Middle frontal gyrus (tissue), 1 donor: ENCODE results near the gene EPG5.
"Not testable (repeated sequence)": the region's sequence is repeated elsewhere in the genome, so short reads cannot be mapped to it uniquely, and the experiment has no call there.

Experiments used
- DNase-seq: peaks from one replicate; pipeline ENCODE4 v3.0.0-alpha.2; 2015; ENCODE audit warnings: low spot score; ENCODE audit errors: extremely low spot score

EPG5 gene

GRCh38 chr18:45838302-45839070, 128.6 kb downstream of the EPG5 start:
- DNase-seq = no peak

GRCh38 chr18:45837283-45838070, 129.7 kb downstream of the EPG5 start:
- DNase-seq = no peak

- no peak for DNase-seq
Observed at GRCh38 chr18:45836242-45837205, 130.6 kb downstream of the EPG5 start.

- no peak for DNase-seq
Observed at GRCh38 chr18:45835057-45835636, 132.0 kb downstream of the EPG5 start.

- DNase-seq = no peak
Observed at GRCh38 chr18:45834306-45834705, 132.8 kb downstream of the EPG5 start.

- DNase-seq = no peak
Observed at GRCh38 chr18:45833846-45834245, 133.3 kb downstream of the EPG5 start.

- no peak for DNase-seq
Observed at GRCh38 chr18:45830917-45831316, 136.2 kb downstream of the EPG5 start.

- DNase-seq = no peak
Observed at GRCh38 chr18:45829855-45830254, 137.3 kb downstream of the EPG5 start.

GRCh38 chr18:45828917-45829811, 138.0 kb downstream of the EPG5 start:
- DNase-seq = no peak

- DNase-seq = not testable (repeated sequence)
Observed at GRCh38 chr18:45826716-45827115, 140.4 kb downstream of the EPG5 start.

GRCh38 chr18:45826084-45826483, 141.0 kb downstream of the EPG5 start:
- no peak for DNase-seq

- no peak for DNase-seq
Observed at GRCh38 chr18:45825258-45826044, 141.7 kb downstream of the EPG5 start, which contains the start of gene SIGLEC15. SIGLEC15 (plus strand) TSS chr18:45825675; CDS start chr18:45825729, 54 bp downstream.

GRCh38 chr18:45821711-45822110, 145.4 kb downstream of the EPG5 start:
- no peak for DNase-seq

- no peak for DNase-seq
Observed at GRCh38 chr18:45821026-45821425, 146.1 kb downstream of the EPG5 start.

GRCh38 chr18:45820106-45820745, 146.9 kb downstream of the EPG5 start:
- no peak for DNase-seq

GRCh38 chr18:45818765-45819164, 148.4 kb downstream of the EPG5 start:
- DNase-seq = not testable (repeated sequence)

- no peak for DNase-seq
Observed at GRCh38 chr18:45817543-45817942, 149.6 kb downstream of the EPG5 start.

- DNase-seq = not testable (repeated sequence)
Observed at GRCh38 chr18:45814733-45815132, 152.4 kb downstream of the EPG5 start.

- DNase-seq = not testable (repeated sequence)
Observed at GRCh38 chr18:45807144-45807543, 160.0 kb downstream of the EPG5 start.
